A549 treated with Mapracorat at 1 μM for 4 hours (cell line): ENCODE measurements around the gene MAGED4. TPM values are rescaled to one million over a fixed set of nuclear protein-coding genes. Genes with fewer than 3 reads are reported as not detected.

Source experiments
- total RNA-seq: library from RNA; stranded (reverse); fragments of 200-300 nt; extraction: Qiagen RNA extraction; gene quantifications from 5 replicates; pipeline ENCODE4 v1.2.3, GENCODE V29; 2022

The MAGED4 gene
- total RNA-seq, result 4.0 to 11.5 TPM (median 5.3 TPM) in 5 replicates

GRCh38 chrX:52184440-52185077, at the start of gene MAGED4:
MAGED4 (plus strand) TSS chrX:52184888; CDS start chrX:52185923, 1,035 bp downstream.

Other genes starting within 250 kb of the MAGED4 start
- gene MAGED4B, start 115.7 kb upstream of the MAGED4 start, total RNA-seq, result 7.9 to 18.5 TPM (median 12.5 TPM) in 5 replicates
- not detected in 5 replicates for gene XAGE2, start 184.1 kb downstream of the MAGED4 start, total RNA-seq